Panc1 (cell line): ENCODE measurements around the gene DNER. TPM values are rescaled to one million over a fixed set of nuclear protein-coding genes. Genes with fewer than 3 reads are reported as not detected.

Source experiments
- ATAC-seq: fragments of 200-7000 bp; cut with Tn5 transposase; 2 replicates; pipeline ENCODE4 v1.9.1; 2020; ENCODE audit warnings: mild to moderate bottlenecking, moderate library complexity
- BruUV-seq: library from RNA; stranded (reverse); fragments of 400-500 nt; replicated peaks from 2 replicates; lab custom pipeline; 2021; lab: Mats Ljungman, UMichigan
- CTCF ChIA-PET: fragments of 300-600 bp; sonication (Branson Sonifier 250); formaldehyde crosslinking; loops from one replicate; lab custom pipeline; 2022; ENCODE audit warnings: antibody characterized with exemption; lab: Charles Lee
- POLR2A ChIA-PET: fragments of 300-600 bp; sonication (Branson Sonifier 250); formaldehyde crosslinking; loops from one replicate; lab custom pipeline; 2022; ENCODE audit warnings: antibody characterized with exemption; lab: Charles Lee
- DNase-seq: peaks from one replicate; pipeline ENCODE4 v3.0.0-alpha.2; 2010; ENCODE audit warnings: low read depth, low spot score
- H3K27ac ChIP-seq: 2 replicates; pipeline ENCODE4 v1.5.1; 2011; ENCODE audit warnings: mild to moderate bottlenecking, low read length, inconsistent platforms
- H3K27me3 ChIP-seq: fragments of 200-500 bp; sonication (Bioruptor generic); 2 replicates; pipeline ENCODE4 v1.6.0; 2014; ENCODE audit warnings: low read length, inconsistent platforms; ENCODE audit not compliant: control insufficient read depth, insufficient read depth
- H3K36me3 ChIP-seq: fragments of 200-500 bp; sonication (Bioruptor generic); 2 replicates; pipeline ENCODE4 v1.5.1; 2014; ENCODE audit warnings: inconsistent platforms, mild to moderate bottlenecking, low read length, moderate library complexity; ENCODE audit not compliant: control insufficient read depth, insufficient read depth
- H3K4me1 ChIP-seq: 2 replicates; pipeline ENCODE4 v1.5.1; 2011; ENCODE audit warnings: inconsistent platforms, mild to moderate bottlenecking, low read length, moderate library complexity; ENCODE audit not compliant: control insufficient read depth, insufficient read depth
- H3K4me3 ChIP-seq, 2 experiments: 2 replicates each; pipeline ENCODE4 v1.5.1; 2011 to 2012; ENCODE audit warnings: low read depth in 2 of 2, low read length in 2 of 2, mild to moderate bottlenecking in 2 of 2, inconsistent platforms in 1 of 2, moderate library complexity in 1 of 2
- H3K9me3 ChIP-seq: fragments of 200-500 bp; sonication (Bioruptor generic); 2 replicates; pipeline ENCODE4 v1.5.1; 2014; ENCODE audit warnings: low read depth, mild to moderate bottlenecking, inconsistent platforms, low read length, moderate library complexity; ENCODE audit not compliant: control insufficient read depth, insufficient read depth
- CTCF ChIP-seq: fragments of 450-650 bp; IDR thresholded peaks from 2 replicates; pipeline ENCODE4 v1.5.1; 2017; ENCODE audit warnings: mild to moderate bottlenecking
- POLR2AphosphoS5 ChIP-seq: IDR thresholded peaks from 2 replicates; pipeline ENCODE4 v1.6.1; 2012; ENCODE audit warnings: mild to moderate bottlenecking, low read depth, low read length, moderate library complexity
- REST ChIP-seq, 2 experiments: IDR thresholded peaks; 2 replicates each; pipeline ENCODE4 v1.6.1; 2011 to 2012; ENCODE audit warnings: low read depth in 2 of 2, control low read depth in 1 of 2, low read length in 1 of 2, mild to moderate bottlenecking in 1 of 2, moderate library complexity in 1 of 2; ENCODE audit not compliant: insufficient read depth in 1 of 2
- SIN3A ChIP-seq: IDR thresholded peaks from 2 replicates; pipeline ENCODE4 v1.6.1; 2012; ENCODE audit warnings: low read depth, mild to moderate bottlenecking, low read length, moderate library complexity, borderline replicate concordance; ENCODE audit not compliant: insufficient read depth
- TCF7L2 ChIP-seq: IDR thresholded peaks from 2 replicates; pipeline ENCODE4 v1.6.1; 2011; ENCODE audit warnings: mild to moderate bottlenecking, low read depth, low read length, inconsistent platforms
- in situ Hi-C: cut with HindIII; loops from 2 replicates; pipeline ENCODE4 v1.10.0; 2016; ENCODE audit warnings: low sequenced_read_pairs, low pct_unique_long_range_greater_than_20kb
- intact Hi-C: fragments of 100-400 bp; cut with micrococcal nuclease; formaldehyde crosslinking; loops from one replicate; pipeline ENCODE4 v1.10.0; 2022; ENCODE audit not compliant: unreplicated experiment
- total RNA-seq: library from RNA; stranded (reverse); gene quantifications from one replicate; pipeline ENCODE4 v1.2.1, GENCODE V29; 2021; ENCODE audit not compliant: unreplicated experiment

DNER gene
- total RNA-seq, 1 experiment from 2014 or later, result 0.31 TPM

- Histone ChIP-seq H3K4me3 (no peak overlapping the region), H3K36me3 (no peaks in the 10 kb centered on the region), H3K9me3 (no peaks in the 10 kb centered on the region), H3K27me3 (peaks cover 3% of the 10 kb centered on the region; the same call in 1 of the 2 replicates), H3K27ac (no peak overlapping the region), H3K4me1 (no peaks in the 10 kb centered on the region)
- DNase-seq (no peak), ATAC-seq (no peak)
- ChIA-PET CTCF (no interaction called here), POLR2A (no interaction called here)
- no TSS peak for BruUV-seq
- in situ Hi-C loops (no loop called here), intact Hi-C loops (no loop called here)
- no peak for TF ChIP-seq REST (IDR thresholded peaks at IDR 0.05; ENCODE audit: insufficient read depth in 1 of 2, low read depth in 2 of 2, low read length in 1 of 2)
- no peak for TF ChIP-seq TCF7L2
- no peak for TF ChIP-seq SIN3A
- TF ChIP-seq CTCF, result no peak
- no peak for TF ChIP-seq POLR2AphosphoS5
Measured at GRCh38 chr2:229559986-229560385, 154.4 kb downstream of the DNER start.

- H3K36me3 ChIP-seq, result no peaks in the 10 kb centered on the region
- BruUV-seq, result no TSS peak
- H3K27ac ChIP-seq, result no peak overlapping the region
- ChIA-PET CTCF (no interaction called here), POLR2A (no interaction called here)
- H3K4me3 ChIP-seq, result no peak overlapping the region
- DNase-seq, result no peak
- H3K4me1 ChIP-seq, result no peaks in the 10 kb centered on the region
- ATAC-seq, result no peak
- intact Hi-C loops, result no loop called here
- TF ChIP-seq REST (IDR thresholded peaks at IDR 0.05; ENCODE audit: insufficient read depth in 1 of 2, low read depth in 2 of 2, low read length in 1 of 2), result no peak
- no peak for TF ChIP-seq TCF7L2
- no peak for TF ChIP-seq POLR2AphosphoS5
- TF ChIP-seq SIN3A, result no peak
- no peak for TF ChIP-seq CTCF
- no peaks in the 10 kb centered on the region for H3K9me3 ChIP-seq
- in situ Hi-C loops, result no loop called here
- H3K27me3 ChIP-seq, result no peaks in the 10 kb centered on the region
Measured at GRCh38 chr2:229553091-229553490, 161.3 kb downstream of the DNER start.
